Brain pericyte (primary cell): Measurements from ENCODE around the gene SCARB2.
"Not testable (repeated sequence)": the region's sequence is repeated elsewhere in the genome, so short reads cannot be mapped to it uniquely, and the experiment has no call there.

ENCODE experiments used
- DNase-seq: peaks from one replicate; pipeline ENCODE4 v3.0.0-alpha.2; 2012; ENCODE audit warnings: low read depth, low spot score

Gene SCARB2, protein sequence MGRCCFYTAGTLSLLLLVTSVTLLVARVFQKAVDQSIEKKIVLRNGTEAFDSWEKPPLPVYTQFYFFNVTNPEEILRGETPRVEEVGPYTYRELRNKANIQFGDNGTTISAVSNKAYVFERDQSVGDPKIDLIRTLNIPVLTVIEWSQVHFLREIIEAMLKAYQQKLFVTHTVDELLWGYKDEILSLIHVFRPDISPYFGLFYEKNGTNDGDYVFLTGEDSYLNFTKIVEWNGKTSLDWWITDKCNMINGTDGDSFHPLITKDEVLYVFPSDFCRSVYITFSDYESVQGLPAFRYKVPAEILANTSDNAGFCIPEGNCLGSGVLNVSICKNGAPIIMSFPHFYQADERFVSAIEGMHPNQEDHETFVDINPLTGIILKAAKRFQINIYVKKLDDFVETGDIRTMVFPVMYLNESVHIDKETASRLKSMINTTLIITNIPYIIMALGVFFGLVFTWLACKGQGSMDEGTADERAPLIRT

DNA sequence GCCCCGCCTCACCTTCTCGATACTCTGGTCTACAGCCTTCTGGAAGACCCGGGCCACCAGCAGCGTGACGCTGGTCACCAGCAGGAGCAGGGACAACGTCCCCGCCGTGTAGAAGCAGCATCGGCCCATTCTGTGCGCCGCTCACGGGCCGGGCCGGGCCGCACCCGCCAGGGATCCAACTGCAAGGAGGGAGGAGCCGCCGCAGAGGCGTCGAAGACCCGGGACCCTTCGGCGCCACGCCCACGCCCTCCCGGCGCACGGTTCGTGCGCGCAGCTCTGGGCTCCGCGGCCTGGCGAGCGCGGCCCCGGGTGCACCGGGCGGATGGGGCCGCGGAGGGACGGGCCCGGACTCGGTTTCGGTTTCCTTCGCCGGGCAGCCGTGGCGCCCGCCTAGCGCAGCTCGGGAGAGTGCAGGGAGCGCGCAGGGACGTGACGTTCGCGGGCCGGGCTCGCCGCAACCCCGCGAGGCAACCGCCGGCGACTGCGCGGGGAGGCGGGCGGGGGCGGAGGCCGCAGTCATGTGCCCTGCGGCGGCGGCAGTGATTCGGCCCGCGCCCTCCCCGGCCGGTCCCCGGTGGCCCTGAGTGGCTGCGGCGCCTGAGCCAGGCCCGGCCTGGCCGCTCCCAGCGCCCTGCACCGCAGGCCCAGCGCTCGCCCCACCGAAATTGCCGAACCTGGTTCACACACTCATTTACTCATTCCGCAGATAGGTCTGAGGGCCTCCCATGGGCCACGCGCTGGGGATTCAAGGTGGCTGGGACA is at the start of gene SCARB2:
TSS of gene SCARB2 (minus strand) at position 410 of the 762 bp plus-strand sequence. CDS start at position 129, 281 bp downstream.
- peak; percentile 39 for DNase-seq

DNA sequence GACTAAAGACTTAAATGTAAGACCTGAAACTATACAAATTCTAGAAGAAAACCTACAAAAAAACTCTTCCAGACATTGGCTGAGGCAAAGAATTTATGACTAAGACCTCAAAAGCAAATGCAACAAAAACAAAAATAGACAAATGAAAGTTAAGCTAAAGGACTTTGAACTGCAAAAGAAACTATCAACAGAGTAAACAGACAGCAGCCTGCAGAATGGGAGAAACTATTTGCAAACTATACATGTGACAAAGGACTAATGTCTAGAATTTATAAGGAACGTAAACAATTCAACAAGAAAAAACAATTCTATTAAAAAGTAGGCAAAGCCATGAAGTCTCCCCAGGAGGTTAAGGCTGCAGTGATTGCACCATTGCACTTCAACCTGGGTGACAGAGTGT is 46.9 kb upstream of the SCARB2 start:
- no peak for DNase-seq

DNA sequence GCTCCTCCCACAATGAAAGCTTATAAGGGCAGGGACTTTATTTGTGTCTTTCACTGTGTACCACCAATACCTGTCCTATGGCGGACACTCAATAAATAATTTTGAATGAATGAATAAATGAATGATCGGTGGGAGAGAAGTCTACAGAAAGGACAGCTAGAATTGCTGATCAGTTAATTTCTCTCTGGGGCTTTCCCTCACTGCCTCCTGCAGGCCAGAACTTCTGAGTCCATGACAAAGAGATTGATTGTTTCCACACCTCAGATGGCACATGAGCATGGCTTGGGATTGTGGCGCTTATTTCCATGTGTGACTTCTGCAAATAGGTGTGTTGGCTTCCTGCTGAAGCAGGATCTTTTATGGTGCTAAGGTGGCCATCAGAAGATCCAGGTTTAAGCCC is 44.2 kb upstream of the SCARB2 start:
- no peak for DNase-seq

DNA sequence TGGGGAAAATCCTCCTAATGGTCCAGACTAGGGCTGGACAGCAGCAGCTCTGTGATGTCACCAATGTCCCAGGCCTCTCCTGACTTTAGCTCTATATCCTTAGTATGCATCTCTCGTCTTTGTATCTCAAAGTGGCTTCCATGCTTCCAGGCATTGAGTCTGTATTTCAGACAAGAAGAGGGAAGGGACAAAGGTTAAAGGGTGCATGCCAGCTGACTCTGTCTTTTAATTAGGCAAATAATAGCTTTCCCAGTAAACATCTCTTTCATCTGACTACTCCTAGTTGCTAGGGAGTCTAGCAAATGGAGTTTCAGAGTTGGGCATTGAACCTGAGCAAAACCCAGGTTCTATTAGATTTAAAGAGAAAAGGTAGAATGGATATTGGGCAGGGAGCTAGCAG is 43.3 kb upstream of the SCARB2 start:
- no peak for DNase-seq

DNA sequence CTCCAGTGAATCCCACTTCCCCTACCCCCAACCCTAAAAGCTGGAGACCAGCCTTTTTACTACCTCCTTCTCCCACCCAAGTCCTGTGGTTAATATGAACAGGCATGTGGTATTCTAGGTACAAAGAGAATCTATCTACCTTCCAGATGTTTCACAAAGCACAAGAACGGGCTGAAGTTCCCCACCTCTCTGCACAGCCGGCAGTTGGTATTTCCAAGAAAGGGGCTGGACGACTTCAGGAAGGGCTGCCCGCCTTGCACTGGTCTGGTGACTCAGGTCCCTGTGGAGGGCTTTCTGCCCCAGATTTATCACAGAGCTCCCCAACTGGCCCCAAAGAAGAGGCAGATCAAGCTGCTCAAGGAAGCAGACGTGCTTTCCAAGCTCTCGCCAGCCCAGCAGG is 42.4 kb upstream of the SCARB2 start:
- no peak for DNase-seq

DNA sequence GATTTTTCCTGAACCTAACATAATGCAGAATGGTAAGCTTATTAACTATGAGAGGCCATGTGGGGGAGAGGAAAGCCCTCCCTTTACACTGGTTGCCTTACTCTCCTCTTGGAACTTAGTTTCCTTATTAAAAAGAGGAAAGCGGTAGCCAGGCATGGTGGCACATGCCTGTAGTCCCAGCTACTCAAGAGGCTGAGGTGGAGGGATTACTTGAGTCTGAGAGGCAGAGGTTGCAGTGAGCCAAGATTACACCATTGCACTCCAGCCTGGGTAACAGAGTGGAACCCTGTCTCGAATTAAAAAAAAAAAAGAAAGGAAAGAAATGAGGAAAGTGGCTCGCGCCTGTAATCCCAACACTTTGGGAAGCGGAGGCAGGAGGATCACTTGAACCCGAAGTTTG is 39.9 kb upstream of the SCARB2 start:
- DNase-seq = no peak

DNA sequence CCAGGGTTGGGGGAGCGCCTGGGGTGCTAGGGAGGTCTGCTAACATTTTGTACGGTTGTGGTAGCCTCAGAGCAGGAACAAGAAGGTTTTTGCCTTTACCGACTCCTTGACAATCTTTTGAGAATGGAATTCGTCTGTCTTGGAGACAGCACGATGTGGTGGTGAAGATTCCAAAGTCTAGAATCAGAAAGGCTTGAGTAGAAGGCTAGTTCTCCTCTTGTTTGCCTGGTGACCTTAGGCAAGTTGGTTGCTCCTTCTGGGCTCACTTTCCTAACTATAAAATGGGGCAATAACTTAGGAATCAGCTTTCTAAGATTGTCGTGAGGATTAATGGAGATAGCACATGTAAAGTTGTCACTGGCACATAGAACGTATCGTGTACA is 38.6 kb upstream of the SCARB2 start:
- no peak for DNase-seq

DNA sequence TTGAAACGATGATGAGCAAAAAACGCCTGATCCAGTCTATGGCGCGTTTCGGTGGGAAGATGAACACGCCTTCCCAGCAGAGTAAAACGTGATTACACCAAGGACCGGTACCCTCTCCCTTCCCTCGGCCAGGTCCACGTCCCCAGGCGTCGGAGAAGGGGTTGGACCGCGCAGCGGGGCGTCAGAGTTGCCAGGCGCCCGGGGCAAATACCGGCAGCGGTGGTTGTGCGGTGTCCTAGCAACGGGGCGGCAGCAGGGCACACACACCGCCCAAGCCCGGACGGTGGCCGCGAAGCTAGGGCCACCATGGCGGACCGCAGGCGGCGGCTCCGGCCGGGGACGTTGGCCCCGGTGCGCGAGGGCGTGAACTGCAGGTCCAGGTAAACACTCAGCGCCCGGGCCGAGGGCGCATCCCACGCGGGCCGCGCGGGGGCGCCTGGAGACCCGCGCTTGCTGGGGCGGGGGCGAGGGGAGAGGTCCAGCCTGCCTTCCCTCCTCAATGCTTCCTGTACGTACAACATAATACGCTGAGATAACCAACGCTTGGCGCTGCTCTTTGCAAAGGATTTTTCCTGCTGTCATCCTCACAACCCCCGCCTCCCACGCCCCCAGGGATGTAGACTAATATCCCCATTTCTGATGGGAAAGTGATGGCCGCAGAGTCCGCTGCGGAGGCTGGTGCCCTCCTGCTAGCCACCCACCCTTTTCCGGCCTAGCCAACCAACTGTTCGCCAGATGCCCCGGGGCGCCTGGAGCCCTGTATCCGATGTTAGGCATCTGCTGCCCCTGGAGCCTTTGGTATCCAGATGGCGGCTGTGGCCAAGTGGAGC is 38.0 kb upstream of the SCARB2 start, which contains the start of gene FAM47E:
TSS of gene FAM47E (plus strand) at position 281 of the 830 bp plus-strand sequence. CDS start at position 307, 26 bp downstream.
- DNase-seq = no peak

DNA sequence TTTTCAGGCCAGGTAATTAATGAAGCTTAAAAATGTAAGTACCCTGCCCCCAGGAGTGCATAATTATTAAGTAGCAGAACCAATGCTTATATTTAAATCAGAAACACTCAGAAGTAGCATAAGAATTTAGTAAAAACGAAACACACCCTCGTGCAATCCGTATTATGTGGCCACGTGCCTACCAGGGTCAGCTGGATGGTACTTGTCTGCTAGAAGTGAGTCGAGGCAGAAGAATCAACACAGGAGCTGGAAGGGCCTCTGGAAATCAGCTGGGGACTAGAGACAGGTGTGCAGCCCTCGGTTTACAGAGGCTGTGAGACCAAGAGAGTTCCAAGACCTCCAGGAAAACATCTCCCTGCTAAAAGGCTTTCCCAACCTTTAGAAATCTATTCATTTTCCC is 37.3 kb upstream of the SCARB2 start:
- no peak for DNase-seq

DNA sequence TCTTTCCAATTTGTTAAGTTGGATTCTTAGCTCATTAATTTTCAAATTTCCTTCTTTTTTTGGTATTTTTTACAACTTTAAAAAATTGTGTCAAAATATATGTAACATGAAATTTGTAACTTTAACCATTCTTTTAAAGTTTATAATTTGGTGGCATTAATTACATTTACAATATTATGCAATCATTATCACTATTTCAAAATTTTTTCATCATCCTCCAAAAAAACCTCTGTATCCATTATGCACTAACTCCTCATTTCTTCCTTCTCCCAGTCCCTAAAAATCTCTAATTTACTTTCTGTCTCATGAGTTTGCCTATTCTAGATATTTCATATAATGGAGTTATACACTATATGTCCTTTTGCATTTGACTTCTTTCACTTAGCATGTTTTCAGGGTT is 33.2 kb upstream of the SCARB2 start:
- DNase-seq = no peak

DNA sequence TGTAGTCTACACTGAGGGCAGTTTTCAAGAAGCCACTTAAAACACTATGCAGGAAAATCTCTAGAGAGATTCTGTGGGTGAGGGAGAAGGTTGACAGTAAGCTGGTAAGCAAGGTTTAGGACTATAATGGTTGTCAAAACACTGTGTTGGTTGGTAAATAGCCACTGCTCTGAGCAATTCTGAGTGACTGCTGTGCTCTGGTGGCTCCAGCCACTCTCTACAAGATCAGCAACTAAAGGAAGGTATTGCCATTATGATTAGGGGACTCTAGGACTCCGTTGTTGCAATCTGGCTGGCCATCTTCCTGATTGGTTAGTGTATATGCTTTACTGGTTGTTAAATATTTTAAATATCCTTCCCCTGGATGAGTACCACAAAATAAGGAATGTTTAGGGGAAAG is 32.4 kb upstream of the SCARB2 start:
- no peak for DNase-seq

DNA sequence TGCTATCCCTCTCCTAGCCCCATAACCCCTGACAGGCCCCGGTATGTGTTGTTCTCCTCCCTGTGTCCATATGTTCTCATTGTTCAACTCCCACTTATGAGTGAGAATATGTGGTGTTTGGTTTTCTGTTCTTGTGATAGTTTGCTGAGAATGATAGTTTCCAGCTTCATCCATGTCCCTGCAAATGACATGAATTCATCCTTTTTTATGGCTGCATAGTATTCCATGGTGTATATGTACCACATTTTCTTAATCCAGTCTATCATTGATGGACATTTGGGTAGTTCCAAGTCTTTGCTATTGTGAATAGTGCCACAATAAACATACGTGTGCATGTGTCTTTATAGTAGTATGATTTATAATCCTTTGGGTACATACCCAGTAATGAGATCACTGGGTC is 30.3 kb upstream of the SCARB2 start:
- DNase-seq = not testable (repeated sequence)

DNA sequence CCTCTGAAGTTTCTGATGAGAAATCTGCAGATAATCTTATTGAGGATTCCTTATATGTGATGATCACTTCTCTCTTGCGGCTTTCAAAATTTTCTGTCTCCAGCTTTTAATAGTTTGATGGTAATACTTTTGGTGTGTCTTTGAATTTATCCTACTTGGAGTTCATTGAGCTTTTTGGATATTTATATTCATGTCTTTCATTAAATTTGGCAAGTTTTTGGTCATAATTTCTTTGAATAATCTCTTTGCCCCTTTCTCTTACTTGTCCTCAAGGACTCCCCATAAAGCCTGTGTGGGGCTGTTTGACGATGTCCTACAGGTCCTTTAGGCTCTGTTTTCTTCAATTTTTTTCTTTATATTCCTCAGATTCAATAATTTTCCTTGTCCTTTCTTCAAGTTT is 26.6 kb upstream of the SCARB2 start:
- no peak for DNase-seq

DNA sequence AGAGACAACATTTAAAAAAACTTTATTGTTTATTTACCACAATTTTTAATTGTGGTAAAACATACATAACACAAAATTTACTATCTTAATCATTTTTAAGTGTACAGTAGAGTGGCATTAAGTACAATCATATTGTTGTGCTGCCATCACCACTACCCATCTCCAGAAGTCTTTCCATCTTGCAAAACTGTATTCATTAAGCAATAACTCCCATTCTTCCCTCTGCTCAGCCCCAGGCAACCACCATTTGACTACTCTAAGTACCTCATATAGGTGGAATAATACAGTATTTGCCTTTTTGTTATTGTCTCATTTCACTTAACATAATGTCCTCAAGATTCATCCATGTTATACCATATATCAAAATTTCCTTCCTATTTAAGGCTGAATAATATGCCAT is 25.1 kb upstream of the SCARB2 start:
- DNase-seq = no peak

DNA sequence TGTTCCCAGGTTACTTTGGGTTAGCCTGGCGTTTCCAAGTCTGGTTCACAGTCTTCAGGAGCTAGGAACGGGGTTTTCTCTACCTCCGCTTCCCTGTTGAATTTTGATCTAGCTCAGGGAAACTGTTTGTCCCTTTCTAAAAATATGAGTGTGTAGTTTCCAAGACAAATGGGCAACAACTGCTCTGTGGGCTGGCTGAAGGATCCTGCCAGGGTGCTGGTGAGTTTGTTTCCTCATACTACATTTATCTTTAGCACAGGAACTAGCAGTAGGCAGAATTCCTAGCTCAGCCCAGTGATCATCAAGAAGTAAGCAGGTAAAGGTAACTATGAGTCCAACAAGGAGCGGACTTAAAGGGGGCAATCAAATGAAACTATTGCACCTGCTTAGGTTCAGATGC is 24.6 kb upstream of the SCARB2 start:
- DNase-seq = no peak

DNA sequence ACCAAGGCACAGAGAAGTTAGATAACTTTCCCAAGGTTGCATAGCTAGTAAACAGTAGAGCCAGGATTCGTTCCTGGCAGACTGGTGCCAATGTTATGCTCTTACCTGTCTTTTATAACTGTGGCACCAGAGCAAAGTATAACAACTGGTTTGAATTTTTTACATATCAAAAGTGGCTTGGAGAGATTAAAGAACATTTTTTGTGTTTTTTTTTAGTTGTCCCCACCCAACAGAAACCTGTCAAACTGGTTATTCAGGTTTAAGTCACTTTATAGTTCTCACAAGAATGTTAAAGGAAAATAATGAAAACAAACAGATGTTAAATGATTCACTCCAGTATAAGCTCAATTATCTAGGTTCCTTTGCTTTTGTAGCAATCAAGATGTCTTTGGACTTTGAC is 22.3 kb upstream of the SCARB2 start:
- DNase-seq = no peak

DNA sequence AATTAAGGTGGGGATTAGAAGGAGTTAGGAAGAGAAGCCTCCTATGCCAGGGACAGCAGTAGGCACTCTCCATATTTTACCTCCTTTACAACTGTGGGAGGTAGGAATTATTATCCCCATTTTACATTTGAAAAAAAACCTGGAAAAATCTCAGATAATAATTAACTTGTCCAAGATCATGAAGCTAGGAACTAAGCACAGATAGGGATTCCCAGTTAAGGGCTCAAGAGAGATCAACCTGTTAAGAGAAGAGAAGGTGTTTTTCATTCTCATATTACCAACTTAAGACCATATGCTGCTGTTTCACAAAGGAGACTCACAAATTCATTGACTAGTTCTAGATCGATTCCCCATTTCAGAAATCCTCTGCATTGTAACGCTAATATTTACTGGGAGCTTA is 21.8 kb upstream of the SCARB2 start:
- DNase-seq = no peak

DNA sequence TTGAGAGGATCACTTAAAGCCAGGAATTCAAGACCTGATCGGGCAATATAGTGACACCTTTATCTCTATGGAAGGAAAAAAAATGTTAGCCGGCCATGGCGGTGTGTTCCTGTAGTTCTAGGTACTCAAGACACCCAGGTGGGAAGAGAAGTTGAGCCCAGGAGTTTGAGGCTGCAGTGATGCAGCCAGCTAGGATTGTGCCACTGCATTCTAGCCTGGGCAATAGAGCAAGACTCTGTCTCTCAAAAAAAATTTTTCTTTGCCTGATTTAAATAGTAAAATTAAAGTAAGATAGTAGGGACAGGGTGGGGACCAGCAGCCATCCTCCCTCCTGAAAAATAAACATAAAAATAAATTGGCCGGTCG is 21.0 kb upstream of the SCARB2 start:
- no peak for DNase-seq

DNA sequence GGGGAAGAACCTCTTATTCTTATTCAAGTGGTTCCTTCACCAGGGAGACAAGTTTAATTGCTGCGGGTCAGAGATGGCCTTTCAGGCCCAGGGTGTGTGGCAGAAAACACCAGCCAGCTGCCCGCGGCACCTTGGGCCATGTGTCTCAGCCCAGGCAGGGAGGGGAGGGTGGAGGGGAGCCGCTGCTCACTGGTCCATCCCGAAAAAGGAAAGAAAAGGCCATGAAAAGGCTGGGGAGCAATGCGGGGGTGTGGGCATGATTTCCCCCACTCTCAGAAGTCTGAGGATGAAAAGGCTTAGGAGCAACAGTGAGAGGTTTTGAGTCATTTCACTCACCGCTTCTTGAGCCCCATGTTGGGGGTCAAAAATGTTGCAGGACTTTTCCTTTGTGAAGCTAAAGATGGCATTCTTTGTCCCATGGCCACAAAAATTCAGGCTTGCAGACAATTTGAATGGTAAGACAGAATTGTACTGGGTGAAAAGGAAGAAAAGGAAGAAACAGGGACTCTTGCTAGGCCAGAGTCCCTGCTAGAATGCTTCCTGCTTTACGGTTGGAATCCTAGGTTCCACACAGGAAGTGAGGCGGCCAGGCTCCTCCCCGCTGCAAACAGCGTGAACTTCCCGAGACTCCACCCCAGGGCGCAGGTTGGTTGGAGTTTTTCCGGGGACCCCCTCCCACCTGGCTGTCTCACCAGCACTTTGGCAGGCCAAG is 20.5 kb upstream of the SCARB2 start:
- DNase-seq = no peak

DNA sequence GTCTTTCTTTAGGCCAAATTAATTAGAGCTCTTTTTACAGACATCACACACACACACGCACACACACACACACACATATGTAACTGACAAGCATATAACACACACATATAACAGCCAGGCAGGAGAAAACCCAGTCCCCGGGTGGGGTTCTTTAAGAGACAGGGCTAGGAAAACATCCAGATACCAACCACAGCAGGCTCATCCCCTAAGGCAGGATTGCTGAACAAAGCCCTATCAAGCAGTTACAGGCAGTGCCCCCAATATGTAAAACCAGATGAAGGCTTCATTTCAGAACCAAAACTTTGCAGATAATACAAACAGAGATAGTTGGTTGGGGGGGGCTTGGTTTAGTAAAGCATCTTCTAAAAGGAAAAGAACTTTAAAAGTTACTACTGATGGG is 19.9 kb upstream of the SCARB2 start:
- DNase-seq = no peak

DNA sequence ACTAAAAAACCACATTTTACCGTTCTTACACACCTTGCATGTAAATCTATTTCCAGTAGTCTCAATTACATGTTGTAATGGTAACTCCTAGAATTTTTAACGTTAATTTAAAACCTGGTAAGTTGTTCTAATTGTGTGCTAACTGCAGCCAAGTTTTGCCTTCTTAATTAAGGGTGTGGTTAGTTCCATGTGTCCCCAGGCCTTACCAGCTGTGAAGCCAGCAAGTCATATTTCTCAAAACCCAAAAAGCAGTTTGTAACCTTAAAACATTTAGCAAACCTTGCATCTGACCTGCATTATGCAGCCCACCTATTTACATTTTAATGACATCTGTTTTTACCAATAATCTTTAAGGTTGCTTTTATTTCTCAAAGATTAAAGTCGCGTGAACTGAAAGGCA is 19.5 kb upstream of the SCARB2 start:
- no peak for DNase-seq
